SK-N-SH (cell line): ENCODE results near the gene RAG2. TPM values are rescaled to one million over a fixed set of nuclear protein-coding genes. Genes with fewer than 3 reads are reported as not detected.
"Not testable (repeated sequence)": the region's sequence is repeated elsewhere in the genome, so short reads cannot be mapped to it uniquely, and the experiment has no call there.

Experiments used
- CTCF ChIA-PET: fragments of 300-600, 350-600 bp; formaldehyde crosslinking; extraction: SDS; loops from one replicate; lab custom pipeline; 2021; lab: Yijun Ruan, JAX
- POLR2A ChIA-PET: fragments of 350-600 bp; sonication (Branson Sonifier 250); formaldehyde crosslinking; extraction: SDS; loops from one replicate; lab custom pipeline; 2020; ENCODE audit warnings: antibody characterized with exemption, inconsistent platforms; lab: Yijun Ruan, JAX
- DNase-seq: peaks from one replicate; pipeline ENCODE4 v3.0.0; 2012
- H2AFZ ChIP-seq: fragments of 200-600 bp; sonication (generic); 2 replicates; pipeline ENCODE4 v1.8.1; 2016; ENCODE audit warnings: antibody characterized with exemption, mild to moderate bottlenecking, low read depth
- H3F3A ChIP-seq: fragments of 200-600 bp; sonication (generic); replicated peaks from 2 replicates; pipeline ENCODE3; 2016; ENCODE audit warnings: antibody characterized with exemption, mild to moderate bottlenecking; ENCODE audit not compliant: insufficient read depth
- H3K27ac ChIP-seq, 2 experiments: fragments of 200-500 bp in 1 of 2; fragments of 200-600 bp in 1 of 2; sonication (Bioruptor generic) in 1 of 2; sonication (generic), shearing (Covaris generic) in 1 of 2; 2 replicates each; pipeline versions ENCODE4 v1.5.1 to v1.6.1; 2014 to 2016; ENCODE audit warnings: low read depth in 2 of 2, inconsistent platforms in 1 of 2, low read length in 1 of 2, mild to moderate bottlenecking in 1 of 2, mixed read lengths in 1 of 2
- H3K27me3 ChIP-seq: fragments of 200-600 bp; sonication (generic), shearing (Covaris generic); 2 replicates; pipeline ENCODE4 v1.6.1; 2016; ENCODE audit warnings: mixed run types; ENCODE audit not compliant: insufficient read depth
- H3K36me3 ChIP-seq, 2 experiments: fragments of 200-500 bp in 1 of 2; fragments of 200-600 bp in 1 of 2; sonication (Bioruptor generic) in 1 of 2; sonication (generic) in 1 of 2; replicated peaks in 1 of 2; 2 replicates each; pipeline versions ENCODE3 to v1.5.1; 2014 to 2016; ENCODE audit warnings: low read length in 1 of 2, mild to moderate bottlenecking in 1 of 2; ENCODE audit not compliant: insufficient read depth in 2 of 2, control insufficient read depth in 1 of 2
- H3K4me1 ChIP-seq, 2 experiments: fragments of 200-500 bp in 1 of 2; fragments of 200-600 bp in 1 of 2; sonication (Bioruptor generic) in 1 of 2; sonication (generic), shearing (Covaris generic) in 1 of 2; 2 replicates each; pipeline versions ENCODE4 v1.5.1 to v1.6.1; 2014 to 2016; ENCODE audit warnings: low read depth in 1 of 2, low read length in 1 of 2, mixed run types in 1 of 2; ENCODE audit not compliant: insufficient read depth in 2 of 2, control insufficient read depth in 1 of 2
- H3K4me2 ChIP-seq: fragments of 200-600 bp; sonication (generic), shearing (Covaris generic); 2 replicates; pipeline ENCODE4 v1.6.1; 2017; ENCODE audit warnings: mixed run types
- H3K4me3 ChIP-seq, 2 experiments: fragments of 200-500 bp in 1 of 2; fragments of 200-600 bp in 1 of 2; sonication (Bioruptor generic) in 1 of 2; sonication (generic), shearing (Covaris generic) in 1 of 2; 2 replicates each; pipeline versions ENCODE4 v1.5.1 to v1.8.1; 2014 to 2016; ENCODE audit warnings: low read depth in 2 of 2, inconsistent platforms in 1 of 2, low read length in 1 of 2, mild to moderate bottlenecking in 1 of 2, mixed read lengths in 1 of 2, moderate library complexity in 1 of 2
- H3K79me2 ChIP-seq: fragments of 200-600 bp; sonication (generic); 2 replicates; pipeline ENCODE4 v1.8.1; 2017; ENCODE audit warnings: mild to moderate bottlenecking; ENCODE audit not compliant: insufficient read depth
- H3K9ac ChIP-seq: fragments of 200-600 bp; sonication (generic); 2 replicates; pipeline ENCODE4 v1.6.1; 2017; ENCODE audit warnings: mixed run types
- H3K9me2 ChIP-seq: fragments of 200-600 bp; sonication (generic); 2 replicates; pipeline ENCODE4 v1.6.1; 2017; ENCODE audit warnings: mixed run types
- H3K9me3 ChIP-seq: fragments of 200-600 bp; sonication (generic); 2 replicates; pipeline ENCODE4 v1.6.1; 2017; ENCODE audit warnings: mixed run types, mild to moderate bottlenecking, moderate library complexity
- H4K20me1 ChIP-seq: fragments of 200-600 bp; sonication (generic); 2 replicates; pipeline ENCODE4 v1.6.1; 2017; ENCODE audit warnings: mild to moderate bottlenecking, mixed run types; ENCODE audit not compliant: insufficient read depth
- FOSL2 ChIP-seq: IDR thresholded peaks from 2 replicates; pipeline ENCODE4 v1.4.0; 2012; ENCODE audit warnings: low read depth, mild to moderate bottlenecking, moderate library complexity, borderline replicate concordance
- FOXM1 ChIP-seq: IDR thresholded peaks from 2 replicates; pipeline ENCODE4 v1.4.0; 2012; ENCODE audit warnings: low read depth, mild to moderate bottlenecking
- GABPA ChIP-seq: IDR thresholded peaks from 2 replicates; pipeline ENCODE4 v1.4.0; 2012; ENCODE audit warnings: low read depth, mild to moderate bottlenecking
- JUND ChIP-seq: IDR thresholded peaks from 2 replicates; pipeline ENCODE4 v1.4.0; 2012
- MEF2A ChIP-seq: IDR thresholded peaks from 2 replicates; pipeline ENCODE4 v1.4.0; 2012; ENCODE audit warnings: low read depth, borderline replicate concordance
- SMC3 ChIP-seq: IDR thresholded peaks from 2 replicates; pipeline ENCODE4 v1.6.1; 2012; ENCODE audit warnings: low read depth, low read length, improper control_type of control experiment
- TAF1 ChIP-seq: IDR thresholded peaks from 2 replicates; pipeline ENCODE4 v1.6.1; 2012; ENCODE audit warnings: low read depth, mild to moderate bottlenecking, low read length, moderate library complexity, borderline replicate concordance
- TCF12 ChIP-seq: IDR thresholded peaks from 2 replicates; pipeline ENCODE4 v1.4.0; 2012
- WGBS: methylation state at CpG from one replicate; pipeline ENCODE4 v1.1.6; 2017; ENCODE audit warnings: low lambda C conversion rate; 5-methylcytosine and 5-hydroxymethylcytosine counted together
- polyA plus RNA-seq, 3 experiments: library from polyadenylated mRNA; depleted of rRNA; stranded (reverse); fragments of >200 nt; gene quantifications; 2 replicates each; pipeline ENCODE4 v1.2.3, GENCODE V29; 2012
- TF ChIP-seq, protein P1 (sequence below): IDR thresholded peaks from 2 replicates; pipeline ENCODE4 v1.6.1; 2012; ENCODE audit warnings: mild to moderate bottlenecking, low read depth, low read length, moderate library complexity
- TF ChIP-seq, protein P2 (sequence below): IDR thresholded peaks from 2 replicates; pipeline ENCODE4; 2012
- TF ChIP-seq, protein P3 (sequence below): fragments of 150-350 bp; IDR thresholded peaks from 2 replicates; pipeline ENCODE4 v1.6.1; 2016; ENCODE audit warnings: mild to moderate bottlenecking, low read depth, low read length
- TF ChIP-seq, protein P4 (sequence below): fragments of 150-350 bp; IDR thresholded peaks from 2 replicates; pipeline ENCODE4 v1.6.1; 2017; ENCODE audit warnings: antibody characterized with exemption, low read length, low read depth, borderline replicate concordance

Gene RAG2
- polyA plus RNA-seq, 1 of the 3 experiments (the other 2 are of a cell fraction) = 0.15 TPM

DNA sequence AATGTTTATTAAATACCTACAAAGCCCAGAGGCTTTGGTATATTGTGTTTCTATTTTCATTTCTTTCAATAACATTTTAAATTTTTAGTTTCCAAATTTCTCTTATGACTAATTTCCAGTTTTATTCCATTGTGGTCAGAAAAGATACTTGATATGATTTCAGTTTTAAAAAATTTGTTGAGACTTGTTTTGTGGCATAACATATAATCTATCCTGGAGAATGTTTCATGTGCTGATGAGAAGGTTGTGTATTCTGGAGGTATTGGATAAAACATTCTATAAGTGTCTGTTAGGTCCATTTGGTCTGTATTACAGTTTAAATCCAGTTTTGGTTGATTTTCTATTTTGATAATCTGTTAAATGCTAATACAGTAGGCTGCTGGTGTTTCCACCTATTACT lies 40.0 kb downstream of the RAG2 start:
- Histone ChIP-seq H3K9me2 (no peaks in the 10 kb centered on the region), H3K4me2 (no peak overlapping the region), H3K4me1 (no peaks in the 10 kb centered on the region), H4K20me1 (no peaks in the 10 kb centered on the region), H3K79me2 (no peaks in the 10 kb centered on the region), H2AFZ (no peak overlapping the region), H3K27ac (no peak overlapping the region), H3K9ac (no peak overlapping the region), H3K4me3 (no peak overlapping the region), H3F3A (no peaks in the 10 kb centered on the region), H3K27me3 (no peaks in the 10 kb centered on the region), H3K9me3 (no peaks in the 10 kb centered on the region), H3K36me3 (no peaks in the 10 kb centered on the region)
- ChIA-PET CTCF (no interaction called here), POLR2A (no interaction called here)
- TF ChIP-seq, protein P1, sequence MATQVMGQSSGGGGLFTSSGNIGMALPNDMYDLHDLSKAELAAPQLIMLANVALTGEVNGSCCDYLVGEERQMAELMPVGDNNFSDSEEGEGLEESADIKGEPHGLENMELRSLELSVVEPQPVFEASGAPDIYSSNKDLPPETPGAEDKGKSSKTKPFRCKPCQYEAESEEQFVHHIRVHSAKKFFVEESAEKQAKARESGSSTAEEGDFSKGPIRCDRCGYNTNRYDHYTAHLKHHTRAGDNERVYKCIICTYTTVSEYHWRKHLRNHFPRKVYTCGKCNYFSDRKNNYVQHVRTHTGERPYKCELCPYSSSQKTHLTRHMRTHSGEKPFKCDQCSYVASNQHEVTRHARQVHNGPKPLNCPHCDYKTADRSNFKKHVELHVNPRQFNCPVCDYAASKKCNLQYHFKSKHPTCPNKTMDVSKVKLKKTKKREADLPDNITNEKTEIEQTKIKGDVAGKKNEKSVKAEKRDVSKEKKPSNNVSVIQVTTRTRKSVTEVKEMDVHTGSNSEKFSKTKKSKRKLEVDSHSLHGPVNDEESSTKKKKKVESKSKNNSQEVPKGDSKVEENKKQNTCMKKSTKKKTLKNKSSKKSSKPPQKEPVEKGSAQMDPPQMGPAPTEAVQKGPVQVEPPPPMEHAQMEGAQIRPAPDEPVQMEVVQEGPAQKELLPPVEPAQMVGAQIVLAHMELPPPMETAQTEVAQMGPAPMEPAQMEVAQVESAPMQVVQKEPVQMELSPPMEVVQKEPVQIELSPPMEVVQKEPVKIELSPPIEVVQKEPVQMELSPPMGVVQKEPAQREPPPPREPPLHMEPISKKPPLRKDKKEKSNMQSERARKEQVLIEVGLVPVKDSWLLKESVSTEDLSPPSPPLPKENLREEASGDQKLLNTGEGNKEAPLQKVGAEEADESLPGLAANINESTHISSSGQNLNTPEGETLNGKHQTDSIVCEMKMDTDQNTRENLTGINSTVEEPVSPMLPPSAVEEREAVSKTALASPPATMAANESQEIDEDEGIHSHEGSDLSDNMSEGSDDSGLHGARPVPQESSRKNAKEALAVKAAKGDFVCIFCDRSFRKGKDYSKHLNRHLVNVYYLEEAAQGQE = no peak
- no peak for TF ChIP-seq JUND
- no peak for TF ChIP-seq FOSL2
- TF ChIP-seq, protein P2, sequence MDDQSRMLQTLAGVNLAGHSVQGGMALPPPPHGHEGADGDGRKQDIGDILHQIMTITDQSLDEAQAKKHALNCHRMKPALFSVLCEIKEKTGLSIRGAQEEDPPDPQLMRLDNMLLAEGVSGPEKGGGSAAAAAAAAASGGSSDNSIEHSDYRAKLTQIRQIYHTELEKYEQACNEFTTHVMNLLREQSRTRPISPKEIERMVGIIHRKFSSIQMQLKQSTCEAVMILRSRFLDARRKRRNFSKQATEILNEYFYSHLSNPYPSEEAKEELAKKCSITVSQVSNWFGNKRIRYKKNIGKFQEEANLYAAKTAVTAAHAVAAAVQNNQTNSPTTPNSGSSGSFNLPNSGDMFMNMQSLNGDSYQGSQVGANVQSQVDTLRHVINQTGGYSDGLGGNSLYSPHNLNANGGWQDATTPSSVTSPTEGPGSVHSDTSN = no peak
- no peak for DNase-seq

DNA sequence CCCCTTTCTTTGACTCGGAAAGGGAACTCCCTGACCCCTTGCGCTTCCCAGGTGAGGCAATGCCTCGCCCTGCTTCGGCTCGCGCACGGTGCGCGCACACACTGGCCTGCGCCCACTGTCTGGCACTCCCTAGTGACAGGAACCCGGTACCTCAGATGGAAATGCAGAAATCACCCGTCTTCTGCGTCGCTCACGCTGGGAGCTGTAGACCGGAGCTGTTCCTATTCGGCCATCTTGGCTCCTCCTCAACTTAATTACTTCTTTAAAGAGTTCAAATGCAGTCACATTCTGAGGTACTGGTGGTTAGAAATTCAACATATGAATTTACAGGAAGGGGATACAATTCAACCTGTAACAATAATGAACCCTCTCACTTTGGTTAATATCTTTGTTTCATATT lies 40.6 kb downstream of the RAG2 start:
- H3K9me2 ChIP-seq, CTCF ChIA-PET, POLR2A ChIA-PET, H4K20me1 ChIP-seq, H3K27ac ChIP-seq, H3K27me3 ChIP-seq, H3K4me3 ChIP-seq, H2AFZ ChIP-seq, H3F3A ChIP-seq, H3K4me1 ChIP-seq, H3K9ac ChIP-seq, H3K79me2 ChIP-seq, H3K36me3 ChIP-seq, H3K9me3 ChIP-seq, H3K4me2 ChIP-seq, DNase-seq: not testable (repeated sequence)
- 81% methylated on average over 7 of the region's 17 CpGs for WGBS

DNA sequence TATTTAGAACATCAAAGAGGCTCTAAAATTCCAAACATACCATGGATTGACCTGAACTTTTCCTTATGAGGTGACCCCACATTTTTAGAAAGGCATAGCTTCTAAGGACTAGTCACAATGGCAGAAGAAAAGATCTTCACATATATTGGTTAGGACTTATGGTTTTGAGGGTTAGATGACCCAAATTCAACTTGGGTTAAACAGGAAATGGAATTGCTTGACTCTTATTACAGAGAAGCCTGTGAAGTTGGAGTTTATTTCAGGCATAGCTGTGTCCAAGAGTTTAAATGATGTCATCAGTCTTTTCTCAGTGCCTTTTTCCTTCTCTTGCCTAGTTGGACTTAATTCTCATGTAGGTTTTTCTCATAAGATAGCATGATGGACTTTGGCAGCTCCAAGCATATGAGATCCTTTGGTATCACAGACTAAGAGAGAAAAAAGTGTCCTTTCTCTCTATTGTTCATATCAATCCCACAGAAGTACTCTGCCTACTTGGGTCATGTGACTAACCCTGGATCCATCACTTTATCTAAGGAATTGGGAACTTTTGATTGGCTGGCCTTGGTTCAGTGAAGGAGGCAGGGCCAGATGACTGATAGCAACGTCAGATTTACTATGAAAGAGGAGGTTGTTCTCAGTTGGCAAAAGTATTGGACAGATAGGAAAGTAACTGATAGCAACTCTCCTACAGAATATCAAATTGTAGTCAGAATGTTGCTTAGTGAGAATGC lies 47.5 kb downstream of the RAG2 start:
- Histone ChIP-seq H2AFZ (no peak overlapping the region), H3K27ac (no peak overlapping the region), H3K79me2 (no peaks in the 10 kb centered on the region), H3K4me3 (no peak overlapping the region), H3K9me3 (no peaks in the 10 kb centered on the region), H4K20me1 (no peaks in the 10 kb centered on the region), H3K4me2 (no peak overlapping the region), H3K9ac (no peak overlapping the region), H3K27me3 (no peaks in the 10 kb centered on the region), H3K36me3 (no peaks in the 10 kb centered on the region), H3K9me2 (no peaks in the 10 kb centered on the region), H3K4me1 (no peaks in the 10 kb centered on the region), H3F3A (no peaks in the 10 kb centered on the region)
- CTCF ChIA-PET = interaction anchor here (0.6 kb wide), 1 partner anchor 122 kb away, joined by 3 read pairs; no protein-coding TSS in a partner anchor
- 0% methylated on average over 1 of the region's 1 CpG for WGBS
- POLR2A ChIA-PET = no interaction called here
- no peak for TF ChIP-seq GABPA
- TF ChIP-seq SMC3 = no peak
- no peak for TF ChIP-seq MEF2A
- no peak for TF ChIP-seq TCF12
- no peak for TF ChIP-seq TAF1
- TF ChIP-seq FOSL2 = no peak
- TF ChIP-seq, protein P3, sequence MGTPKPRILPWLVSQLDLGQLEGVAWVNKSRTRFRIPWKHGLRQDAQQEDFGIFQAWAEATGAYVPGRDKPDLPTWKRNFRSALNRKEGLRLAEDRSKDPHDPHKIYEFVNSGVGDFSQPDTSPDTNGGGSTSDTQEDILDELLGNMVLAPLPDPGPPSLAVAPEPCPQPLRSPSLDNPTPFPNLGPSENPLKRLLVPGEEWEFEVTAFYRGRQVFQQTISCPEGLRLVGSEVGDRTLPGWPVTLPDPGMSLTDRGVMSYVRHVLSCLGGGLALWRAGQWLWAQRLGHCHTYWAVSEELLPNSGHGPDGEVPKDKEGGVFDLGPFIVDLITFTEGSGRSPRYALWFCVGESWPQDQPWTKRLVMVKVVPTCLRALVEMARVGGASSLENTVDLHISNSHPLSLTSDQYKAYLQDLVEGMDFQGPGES = no peak
- TF ChIP-seq, protein P4, sequence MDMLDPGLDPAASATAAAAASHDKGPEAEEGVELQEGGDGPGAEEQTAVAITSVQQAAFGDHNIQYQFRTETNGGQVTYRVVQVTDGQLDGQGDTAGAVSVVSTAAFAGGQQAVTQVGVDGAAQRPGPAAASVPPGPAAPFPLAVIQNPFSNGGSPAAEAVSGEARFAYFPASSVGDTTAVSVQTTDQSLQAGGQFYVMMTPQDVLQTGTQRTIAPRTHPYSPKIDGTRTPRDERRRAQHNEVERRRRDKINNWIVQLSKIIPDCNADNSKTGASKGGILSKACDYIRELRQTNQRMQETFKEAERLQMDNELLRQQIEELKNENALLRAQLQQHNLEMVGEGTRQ = no peak
- TF ChIP-seq FOXM1 = no peak
- DNase-seq = no peak
